Measurements from ENCODE around the gene GOLGA3. TPM values are rescaled to one million over a fixed set of nuclear protein-coding genes. Genes with fewer than 3 reads are reported as not detected.
"Not testable (repeated sequence)": the region's sequence is repeated elsewhere in the genome, so short reads cannot be mapped to it uniquely, and the experiment has no call there.

Gene GOLGA3
- total RNA-seq, 2 experiments from 2014 or later = 52.2 to 55.6 TPM

GRCh38 chr12:132761921-132762583, 66.6 kb downstream of the GOLGA3 start:
- intact Hi-C loops (cut with micrococcal nuclease) = loop anchor here (10.0 kb wide), 1 partner anchor 123 kb away; the partner anchor contains the start of gene CHFR
- peak overlapping the region; percentile 86 for H3K27ac Mint-ChIP-seq
- CTCF ChIA-PET = no interaction called here
- H3K4me1 Mint-ChIP-seq (ENCODE audit: low read depth) = peaks cover 27% of the 10 kb centered on the region
- DNase-seq (peak; percentile 82), ATAC-seq (peak; percentile 89)
- H3K36me3 Mint-ChIP-seq (ENCODE audit: low read depth) = peaks cover 31% of the 10 kb centered on the region
- POLR2A ChIA-PET = interaction anchor here (0.6 to 2.5 kb wide), 5 partner anchors 8 to 147 kb away, joined by 3 to 12 read pairs (median 3); no protein-coding TSS in a partner anchor
- no peak for TF ChIP-seq CTCF (IDR thresholded peaks at IDR 0.05)
- no peaks in the 10 kb centered on the region for H3K9me3 Mint-ChIP-seq
- H3K4me3 Mint-ChIP-seq = peak overlapping the region; percentile 76
- H3K27me3 Mint-ChIP-seq = no peaks in the 10 kb centered on the region

GRCh38 chr12:132761032-132761920, 67.4 kb downstream of the GOLGA3 start, which contains the start of gene ANKLE2:
Gene ANKLE2, minus strand, starts transcription at chr12:132761832. Its CDS starts 34 bp downstream, at chr12:132761798.
- DNase-seq (peak; percentile 86), ATAC-seq (peak; percentile 49)
- Mint-ChIP-seq H3K9me3 (no peaks in the 10 kb centered on the region), H3K27ac (peak within 1 kb of the TSS; percentile 99), H3K4me3 (peak within 1 kb of the TSS; percentile 90), H3K27me3 (no peaks in the 10 kb centered on the region), H3K4me1 (ENCODE audit: low read depth) (peaks cover 25% of the 10 kb centered on the region), H3K36me3 (ENCODE audit: low read depth) (peaks cover 34% of the 10 kb centered on the region)
- ChIA-PET CTCF (interaction anchor here (0.7 to 1.2 kb wide), 2 partner anchors 68 to 113 kb away, joined by 3 read pairs; no protein-coding TSS in a partner anchor), POLR2A (interaction anchor here (0.6 to 2.5 kb wide), 13 partner anchors 8 to 245 kb away, joined by 3 to 12 read pairs (median 3); partner anchors contain the start of gene GOLGA3)
- TF ChIP-seq CTCF (IDR thresholded peaks at IDR 0.05) = no peak
- intact Hi-C loops (cut with micrococcal nuclease) = loop anchor here (10.0 kb wide), 1 partner anchor 124 kb away; the partner anchor contains the start of gene CHFR

- CTCF ChIA-PET = interaction anchor here (1.3 kb wide), 1 partner anchor 9 kb away, joined by 5 read pairs; no protein-coding TSS in a partner anchor
- POLR2A ChIA-PET = interaction anchor here (1.3 to 2.3 kb wide), 2 partner anchors 17 to 150 kb away, joined by 3 to 8 read pairs; no protein-coding TSS in a partner anchor
- no peak for TF ChIP-seq CTCF (IDR thresholded peaks at IDR 0.05)
- Mint-ChIP-seq H3K4me1 (ENCODE audit: low read depth) (peaks cover 25% of the 10 kb centered on the region), H3K36me3 (ENCODE audit: low read depth) (peaks cover 43% of the 10 kb centered on the region), H3K27me3 (no peaks in the 10 kb centered on the region), H3K9me3 (no peaks in the 10 kb centered on the region), H3K4me3 (peak overlapping the region; percentile 90), H3K27ac (no peak overlapping the region)
- intact Hi-C loops (cut with micrococcal nuclease) = no loop called here
- no peak for ATAC-seq
- DNase-seq = no peak
These were observed 69.3 kb downstream of the GOLGA3 start for GRCh38 chr12:132759359-132759758.

- H3K36me3 Mint-ChIP-seq (ENCODE audit: low read depth) = peaks cover 46% of the 10 kb centered on the region
- H3K4me3 Mint-ChIP-seq; intact Hi-C loops (cut with micrococcal nuclease); H3K9me3 Mint-ChIP-seq; DNase-seq; H3K27ac Mint-ChIP-seq; ATAC-seq; H3K27me3 Mint-ChIP-seq: not testable (repeated sequence)
- H3K4me1 Mint-ChIP-seq (ENCODE audit: low read depth) = peaks cover 28% of the 10 kb centered on the region
- CTCF ChIA-PET = interaction anchor here (1.2 to 1.3 kb wide), 2 partner anchors 10 to 15 kb away, joined by 3 to 5 read pairs; no protein-coding TSS in a partner anchor
- POLR2A ChIA-PET = interaction anchor here (2.3 kb wide), 1 partner anchor 17 kb away, joined by 8 read pairs; no protein-coding TSS in a partner anchor
These were observed 69.8 kb downstream of the GOLGA3 start for GRCh38 chr12:132758825-132759224.

All from activated CD8-positive, alpha-beta T cell treated with anti-CD3 and anti-CD28 coated beads for 36 hours (primary cell).